ENCODE data around the gene MICAL3.

DNA sequence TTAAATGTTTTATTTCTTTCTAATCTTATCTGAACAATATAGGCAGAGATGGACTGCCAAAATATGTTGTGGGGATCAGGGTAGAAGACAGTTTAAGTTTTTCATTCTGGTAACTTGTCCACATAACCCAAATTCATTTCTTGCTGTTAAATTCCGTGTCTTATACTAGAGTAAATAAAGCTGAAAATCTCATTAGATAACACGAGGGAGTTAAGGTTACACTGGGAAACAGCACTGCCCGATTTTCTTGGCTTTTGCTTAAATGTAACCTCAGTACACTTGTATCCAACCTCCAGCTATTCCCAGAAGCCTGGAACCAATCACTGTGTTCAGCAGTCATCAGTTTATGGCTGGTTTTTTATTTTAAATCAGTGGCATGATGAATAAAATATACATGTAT is 48.2 kb downstream of the MICAL3 start:
- TF ChIP-seq, protein P1, sequence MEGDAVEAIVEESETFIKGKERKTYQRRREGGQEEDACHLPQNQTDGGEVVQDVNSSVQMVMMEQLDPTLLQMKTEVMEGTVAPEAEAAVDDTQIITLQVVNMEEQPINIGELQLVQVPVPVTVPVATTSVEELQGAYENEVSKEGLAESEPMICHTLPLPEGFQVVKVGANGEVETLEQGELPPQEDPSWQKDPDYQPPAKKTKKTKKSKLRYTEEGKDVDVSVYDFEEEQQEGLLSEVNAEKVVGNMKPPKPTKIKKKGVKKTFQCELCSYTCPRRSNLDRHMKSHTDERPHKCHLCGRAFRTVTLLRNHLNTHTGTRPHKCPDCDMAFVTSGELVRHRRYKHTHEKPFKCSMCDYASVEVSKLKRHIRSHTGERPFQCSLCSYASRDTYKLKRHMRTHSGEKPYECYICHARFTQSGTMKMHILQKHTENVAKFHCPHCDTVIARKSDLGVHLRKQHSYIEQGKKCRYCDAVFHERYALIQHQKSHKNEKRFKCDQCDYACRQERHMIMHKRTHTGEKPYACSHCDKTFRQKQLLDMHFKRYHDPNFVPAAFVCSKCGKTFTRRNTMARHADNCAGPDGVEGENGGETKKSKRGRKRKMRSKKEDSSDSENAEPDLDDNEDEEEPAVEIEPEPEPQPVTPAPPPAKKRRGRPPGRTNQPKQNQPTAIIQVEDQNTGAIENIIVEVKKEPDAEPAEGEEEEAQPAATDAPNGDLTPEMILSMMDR (IDR thresholded peaks at IDR 0.05): no peak
- no peak for TF ChIP-seq POLR2A (IDR thresholded peaks at IDR 0.05)

Measured in testis (tissue), 2 donors.